ENCODE results near the gene CLEC2B. TPM values are rescaled to one million over a fixed set of nuclear protein-coding genes. Genes with fewer than 3 reads are reported as not detected.

CLEC2B gene
- polyA plus RNA-seq, 1 of the 3 experiments (the other 2 are of a cell fraction): not detected

DNA sequence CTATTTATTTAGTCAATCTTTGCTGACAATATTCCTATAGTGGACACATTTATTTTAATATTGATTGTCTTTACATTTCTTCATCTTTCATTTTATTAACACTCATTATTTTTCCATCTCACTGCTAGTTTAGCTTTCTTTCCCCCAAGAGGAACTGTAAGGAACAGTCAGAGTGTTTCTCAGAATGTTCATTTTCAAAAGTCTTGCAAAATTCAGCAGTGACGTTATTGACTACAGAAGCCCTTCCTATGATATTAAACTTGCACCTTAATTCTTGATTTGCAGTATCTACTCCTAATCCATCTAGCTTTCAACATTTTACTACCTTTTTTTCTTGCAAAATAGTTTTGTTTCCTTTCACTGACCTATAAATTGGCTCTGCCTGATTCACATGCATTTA lies 13.0 kb downstream of the CLEC2B start:
- no peak overlapping the region for H3K9ac ChIP-seq
- H3F3A ChIP-seq (replicated peaks; ENCODE audit: insufficient read depth): no peaks in the 10 kb centered on the region
- H2AFZ ChIP-seq (ENCODE audit: low read depth): no peak overlapping the region
- 11% methylated on average over 1 of the region's 1 CpG for WGBS (ENCODE audit: low lambda C conversion rate)
- no peaks in the 10 kb centered on the region for H3K9me3 ChIP-seq
- no peak overlapping the region for H3K4me2 ChIP-seq
- H3K36me3 ChIP-seq (replicated peaks in 1 of 2; ENCODE audit: control insufficient read depth in 1 of 2, insufficient read depth in 2 of 2, low read length in 1 of 2): no peaks in the 10 kb centered on the region
- H3K9me2 ChIP-seq: no peaks in the 10 kb centered on the region
- DNase-seq: no peak
- H3K27ac ChIP-seq (ENCODE audit: low read depth in 2 of 2, low read length in 1 of 2): no peak overlapping the region
- ChIA-PET CTCF (no interaction called here), POLR2A (no interaction called here)
- no peaks in the 10 kb centered on the region for H4K20me1 ChIP-seq (ENCODE audit: insufficient read depth)
- no peaks in the 10 kb centered on the region for H3K27me3 ChIP-seq (ENCODE audit: insufficient read depth)
- H3K79me2 ChIP-seq (ENCODE audit: insufficient read depth): no peaks in the 10 kb centered on the region
- TF ChIP-seq, protein P1, sequence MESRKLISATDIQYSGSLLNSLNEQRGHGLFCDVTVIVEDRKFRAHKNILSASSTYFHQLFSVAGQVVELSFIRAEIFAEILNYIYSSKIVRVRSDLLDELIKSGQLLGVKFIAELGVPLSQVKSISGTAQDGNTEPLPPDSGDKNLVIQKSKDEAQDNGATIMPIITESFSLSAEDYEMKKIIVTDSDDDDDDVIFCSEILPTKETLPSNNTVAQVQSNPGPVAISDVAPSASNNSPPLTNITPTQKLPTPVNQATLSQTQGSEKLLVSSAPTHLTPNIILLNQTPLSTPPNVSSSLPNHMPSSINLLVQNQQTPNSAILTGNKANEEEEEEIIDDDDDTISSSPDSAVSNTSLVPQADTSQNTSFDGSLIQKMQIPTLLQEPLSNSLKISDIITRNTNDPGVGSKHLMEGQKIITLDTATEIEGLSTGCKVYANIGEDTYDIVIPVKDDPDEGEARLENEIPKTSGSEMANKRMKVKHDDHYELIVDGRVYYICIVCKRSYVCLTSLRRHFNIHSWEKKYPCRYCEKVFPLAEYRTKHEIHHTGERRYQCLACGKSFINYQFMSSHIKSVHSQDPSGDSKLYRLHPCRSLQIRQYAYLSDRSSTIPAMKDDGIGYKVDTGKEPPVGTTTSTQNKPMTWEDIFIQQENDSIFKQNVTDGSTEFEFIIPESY (IDR thresholded peaks at IDR 0.05; ENCODE audit: borderline replicate concordance, low read depth): no peak
- no peak for TF ChIP-seq EZH2phosphoT487 (IDR thresholded peaks at IDR 0.05; ENCODE audit: borderline replicate concordance, low read depth)
- TF ChIP-seq TEAD4 (IDR thresholded peaks at IDR 0.05; ENCODE audit: borderline replicate concordance, insufficient read depth): no peak
- no peak for TF ChIP-seq RXRA (IDR thresholded peaks at IDR 0.05; ENCODE audit: borderline replicate concordance, low read depth)
- no peak for TF ChIP-seq GABPA (IDR thresholded peaks at IDR 0.05; ENCODE audit: low read depth)
- no peak for TF ChIP-seq RFX5 (IDR thresholded peaks at IDR 0.05; ENCODE audit: low read length)
- no peak for TF ChIP-seq YY1 (IDR thresholded peaks at IDR 0.05; ENCODE audit: low read depth)
- H3K4me1 ChIP-seq (ENCODE audit: control insufficient read depth in 1 of 2, insufficient read depth in 2 of 2, low read depth in 1 of 2, low read length in 1 of 2): no peaks in the 10 kb centered on the region
- H3K4me3 ChIP-seq (ENCODE audit: low read depth in 2 of 2, low read length in 1 of 2): no peak overlapping the region

GRCh38 chr12:9851927-9852326 lies 17.2 kb downstream of the CLEC2B start:
- Histone ChIP-seq H3F3A (replicated peaks; ENCODE audit: insufficient read depth) (no peaks in the 10 kb centered on the region), H3K27ac (ENCODE audit: low read depth in 2 of 2, low read length in 1 of 2) (no peak overlapping the region), H4K20me1 (ENCODE audit: insufficient read depth) (no peaks in the 10 kb centered on the region), H3K9me3 (no peaks in the 10 kb centered on the region), H3K79me2 (ENCODE audit: insufficient read depth) (no peaks in the 10 kb centered on the region), H3K4me2 (no peak overlapping the region), H2AFZ (ENCODE audit: low read depth) (no peak overlapping the region), H3K9ac (no peak overlapping the region), H3K4me1 (ENCODE audit: control insufficient read depth in 1 of 2, insufficient read depth in 2 of 2, low read depth in 1 of 2, low read length in 1 of 2) (no peaks in the 10 kb centered on the region), H3K36me3 (replicated peaks in 1 of 2; ENCODE audit: control insufficient read depth in 1 of 2, insufficient read depth in 2 of 2, low read length in 1 of 2) (no peaks in the 10 kb centered on the region), H3K9me2 (no peaks in the 10 kb centered on the region), H3K4me3 (ENCODE audit: low read depth in 2 of 2, low read length in 1 of 2) (no peak overlapping the region), H3K27me3 (ENCODE audit: insufficient read depth) (no peaks in the 10 kb centered on the region)
- 2% methylated on average over 2 of the region's 2 CpGs for WGBS (ENCODE audit: low lambda C conversion rate)
- ChIA-PET CTCF (no interaction called here), POLR2A (no interaction called here)
- TF ChIP-seq FOXJ3 (CRISPR knock-in tag; IDR thresholded peaks at IDR 0.05) (no peak), TEAD4 (IDR thresholded peaks at IDR 0.05; ENCODE audit: borderline replicate concordance, insufficient read depth) (no peak), GABPA (IDR thresholded peaks at IDR 0.05; ENCODE audit: low read depth) (no peak), PBX3 (IDR thresholded peaks at IDR 0.05) (no peak), TCF12 (IDR thresholded peaks at IDR 0.05) (no peak), USF2 (IDR thresholded peaks at IDR 0.05; ENCODE audit: borderline replicate concordance, low read depth, low read length) (no peak), EP300 (IDR thresholded peaks at IDR 0.05; ENCODE audit: borderline replicate concordance in 1 of 2, low read depth in 1 of 2, low read length in 1 of 2) (no peak), NRF1 (IDR thresholded peaks at IDR 0.05; ENCODE audit: low read depth, low read length) (no peak), CHD2 (IDR thresholded peaks at IDR 0.05; ENCODE audit: low read length, partially characterized antibody) (no peak), USF1 (IDR thresholded peaks at IDR 0.05; ENCODE audit: borderline replicate concordance, low read depth) (no peak), POLR2AphosphoS5 (IDR thresholded peaks at IDR 0.05; ENCODE audit: low read depth, low read length) (no peak)
- TF ChIP-seq, protein P2, sequence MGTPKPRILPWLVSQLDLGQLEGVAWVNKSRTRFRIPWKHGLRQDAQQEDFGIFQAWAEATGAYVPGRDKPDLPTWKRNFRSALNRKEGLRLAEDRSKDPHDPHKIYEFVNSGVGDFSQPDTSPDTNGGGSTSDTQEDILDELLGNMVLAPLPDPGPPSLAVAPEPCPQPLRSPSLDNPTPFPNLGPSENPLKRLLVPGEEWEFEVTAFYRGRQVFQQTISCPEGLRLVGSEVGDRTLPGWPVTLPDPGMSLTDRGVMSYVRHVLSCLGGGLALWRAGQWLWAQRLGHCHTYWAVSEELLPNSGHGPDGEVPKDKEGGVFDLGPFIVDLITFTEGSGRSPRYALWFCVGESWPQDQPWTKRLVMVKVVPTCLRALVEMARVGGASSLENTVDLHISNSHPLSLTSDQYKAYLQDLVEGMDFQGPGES (IDR thresholded peaks at IDR 0.05; ENCODE audit: low read depth, low read length): no peak
- TF ChIP-seq, protein P3, sequence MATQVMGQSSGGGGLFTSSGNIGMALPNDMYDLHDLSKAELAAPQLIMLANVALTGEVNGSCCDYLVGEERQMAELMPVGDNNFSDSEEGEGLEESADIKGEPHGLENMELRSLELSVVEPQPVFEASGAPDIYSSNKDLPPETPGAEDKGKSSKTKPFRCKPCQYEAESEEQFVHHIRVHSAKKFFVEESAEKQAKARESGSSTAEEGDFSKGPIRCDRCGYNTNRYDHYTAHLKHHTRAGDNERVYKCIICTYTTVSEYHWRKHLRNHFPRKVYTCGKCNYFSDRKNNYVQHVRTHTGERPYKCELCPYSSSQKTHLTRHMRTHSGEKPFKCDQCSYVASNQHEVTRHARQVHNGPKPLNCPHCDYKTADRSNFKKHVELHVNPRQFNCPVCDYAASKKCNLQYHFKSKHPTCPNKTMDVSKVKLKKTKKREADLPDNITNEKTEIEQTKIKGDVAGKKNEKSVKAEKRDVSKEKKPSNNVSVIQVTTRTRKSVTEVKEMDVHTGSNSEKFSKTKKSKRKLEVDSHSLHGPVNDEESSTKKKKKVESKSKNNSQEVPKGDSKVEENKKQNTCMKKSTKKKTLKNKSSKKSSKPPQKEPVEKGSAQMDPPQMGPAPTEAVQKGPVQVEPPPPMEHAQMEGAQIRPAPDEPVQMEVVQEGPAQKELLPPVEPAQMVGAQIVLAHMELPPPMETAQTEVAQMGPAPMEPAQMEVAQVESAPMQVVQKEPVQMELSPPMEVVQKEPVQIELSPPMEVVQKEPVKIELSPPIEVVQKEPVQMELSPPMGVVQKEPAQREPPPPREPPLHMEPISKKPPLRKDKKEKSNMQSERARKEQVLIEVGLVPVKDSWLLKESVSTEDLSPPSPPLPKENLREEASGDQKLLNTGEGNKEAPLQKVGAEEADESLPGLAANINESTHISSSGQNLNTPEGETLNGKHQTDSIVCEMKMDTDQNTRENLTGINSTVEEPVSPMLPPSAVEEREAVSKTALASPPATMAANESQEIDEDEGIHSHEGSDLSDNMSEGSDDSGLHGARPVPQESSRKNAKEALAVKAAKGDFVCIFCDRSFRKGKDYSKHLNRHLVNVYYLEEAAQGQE (IDR thresholded peaks at IDR 0.05; ENCODE audit: low read depth, low read length): no peak
- DNase-seq: no peak

Data from SK-N-SH (cell line).